Natural killer cell (primary cell): Measurements from ENCODE around the gene XPNPEP2. TPM values are rescaled to one million over a fixed set of nuclear protein-coding genes. Genes with fewer than 3 reads are reported as not detected.
A peak's percentile ranks its signal among the peaks of the same experiment; 100 is the strongest.

Experiments
- ATAC-seq, 3 donors: fragments of 150-1000 bp in 2 of 3; fragments of 200-7000 bp in 1 of 3; cut with Tn5 transposase; 1 replicate in 1 of 3; 2 replicates in 2 of 3; pipeline ENCODE4 v1.10.0; 2021; ENCODE audit warnings: mild to moderate bottlenecking in 2 of 3, moderate library complexity in 2 of 3
- DNase-seq, 2 donors: peaks; one replicate each; pipeline versions ENCODE4 v3.0.0 to v3.0.0-alpha.2; 2013 to 2021; ENCODE audit warnings: mixed read lengths in 1 of 2
- H3K27ac ChIP-seq: one replicate; pipeline ENCODE4 v1.5.1; 2013; ENCODE audit warnings: mild to moderate bottlenecking, low read length
- H3K27me3 ChIP-seq: one replicate; pipeline ENCODE4 v1.6.1; 2013; ENCODE audit warnings: low read length; ENCODE audit not compliant: control insufficient read depth, insufficient read depth
- H3K36me3 ChIP-seq: one replicate; pipeline ENCODE4 v1.6.1; 2013; ENCODE audit warnings: low read length; ENCODE audit not compliant: control insufficient read depth, insufficient read depth
- H3K4me1 ChIP-seq: one replicate; pipeline ENCODE4 v1.6.1; 2013; ENCODE audit warnings: low read length; ENCODE audit not compliant: control insufficient read depth, insufficient read depth
- H3K4me3 ChIP-seq: one replicate; pipeline ENCODE4 v1.5.1; 2013; ENCODE audit warnings: low read length
- H3K9me3 ChIP-seq: one replicate; pipeline ENCODE4 v1.6.1; 2013; ENCODE audit warnings: low read length; ENCODE audit not compliant: control insufficient read depth, insufficient read depth
- H3K27ac Mint-ChIP-seq, 2 donors: one replicate each; pipeline ENCODE4 v1.8.0; 2022; ENCODE audit warnings: mild to moderate bottlenecking in 2 of 2, mixed read lengths in 2 of 2, moderate library complexity in 1 of 2
- H3K27me3 Mint-ChIP-seq, 2 donors: one replicate each; pipeline ENCODE4 v1.8.0; 2022; ENCODE audit warnings: low read depth in 2 of 2, mixed read lengths in 2 of 2
- H3K36me3 Mint-ChIP-seq: one replicate; pipeline ENCODE4 v1.8.0; 2022; ENCODE audit warnings: mixed read lengths
- H3K4me1 Mint-ChIP-seq, 2 donors: one replicate each; pipeline ENCODE4 v1.8.0; 2022; ENCODE audit warnings: mixed read lengths in 2 of 2
- H3K4me3 Mint-ChIP-seq: one replicate; pipeline ENCODE4 v1.8.0; 2022; ENCODE audit warnings: mild to moderate bottlenecking, moderate library complexity, mixed read lengths
- H3K9me3 Mint-ChIP-seq, 2 donors: one replicate each; pipeline ENCODE4 v1.8.0; 2022; ENCODE audit warnings: mixed read lengths in 2 of 2
- CTCF ChIP-seq: fragments of 200-600 bp; IDR thresholded peaks from one replicate; pipeline ENCODE4 v1.8.0; 2022; ENCODE audit warnings: antibody characterized with exemption
- WGBS: methylation state at CpG from one replicate; pipeline ENCODE4 v1.1.7; 2013; ENCODE audit warnings: missing lambda C conversion rate; ENCODE audit not compliant: insufficient coverage; 5-methylcytosine and 5-hydroxymethylcytosine counted together
- intact Hi-C: fragments of 100-400 bp; cut with micrococcal nuclease; formaldehyde crosslinking; loops from one replicate; pipeline ENCODE4 v1.14.2; 2022
- total RNA-seq, 4 donors: library from RNA; stranded (reverse); fragments of 120-200 nt in 1 of 4; gene quantifications; one replicate each; pipeline versions ENCODE4 v1.2.3 to v1.2.4, GENCODE V29; 2013 to 2022

Gene XPNPEP2
- total RNA-seq, 3 donors from 2014 or later (not counting 1 experiment from before 2014, with no cell fraction given), result 0.96 to 2.6 (median 1.6) TPM

GRCh38 chrX:129787336-129788055, 48.7 kb downstream of the XPNPEP2 start:
- Histone ChIP-seq H3K4me3 (no peak overlapping the region), H3K27ac (peak overlapping the region; percentile 75), H3K27me3 (no peaks in the 10 kb centered on the region), H3K9me3 (no peaks in the 10 kb centered on the region), H3K36me3 (peaks cover 78% of the 10 kb centered on the region), H3K4me1 (peaks cover 86% of the 10 kb centered on the region)
- ATAC-seq (peak; percentile 22 to 42 (median 40)), DNase-seq (no peak)
- no peak for TF ChIP-seq CTCF
- no peaks in the 10 kb centered on the region for H3K9me3 Mint-ChIP-seq
- intact Hi-C loops, result no loop called here
- H3K4me3 Mint-ChIP-seq, result peak overlapping the region; percentile 84
- WGBS, result 16% methylated on average over 5 of the region's 11 CpGs
- no peaks in the 10 kb centered on the region for H3K27me3 Mint-ChIP-seq
- H3K36me3 Mint-ChIP-seq, result peaks cover 9% of the 10 kb centered on the region
- peak overlapping the region; percentile 93 to 98 for H3K27ac Mint-ChIP-seq
- H3K4me1 Mint-ChIP-seq, result peaks cover 50 to 61% of the 10 kb centered on the region in 2 donors

- no peak overlapping the region for H3K4me3 ChIP-seq
- intact Hi-C loops, result no loop called here
- Mint-ChIP-seq H3K9me3 (no peaks in the 10 kb centered on the region), H3K27me3 (no peaks in the 10 kb centered on the region), H3K36me3 (peaks cover 2% of the 10 kb centered on the region), H3K27ac (peak overlapping the region; percentile 93 to 98), H3K4me1 (peaks cover 42 to 55% of the 10 kb centered on the region in 2 donors), H3K4me3 (peak overlapping the region; percentile 40)
- no peaks in the 10 kb centered on the region for H3K27me3 ChIP-seq
- 54% methylated on average over 5 of the region's 6 CpGs for WGBS
- peak overlapping the region; percentile 75 for H3K27ac ChIP-seq
- peaks cover 78% of the 10 kb centered on the region for H3K36me3 ChIP-seq
- ATAC-seq (no peak), DNase-seq (no peak)
- H3K9me3 ChIP-seq, result no peaks in the 10 kb centered on the region
- peaks cover 76% of the 10 kb centered on the region for H3K4me1 ChIP-seq
- no peak for TF ChIP-seq CTCF
These were observed 49.7 kb downstream of the XPNPEP2 start for GRCh38 chrX:129788527-129788926.

- Histone ChIP-seq H3K36me3 (peaks cover 80% of the 10 kb centered on the region), H3K27me3 (no peaks in the 10 kb centered on the region), H3K9me3 (no peaks in the 10 kb centered on the region), H3K4me3 (no peak overlapping the region), H3K4me1 (peaks cover 72% of the 10 kb centered on the region), H3K27ac (peak overlapping the region; percentile 21)
- H3K27me3 Mint-ChIP-seq, result no peaks in the 10 kb centered on the region
- H3K4me3 Mint-ChIP-seq, result peak overlapping the region; percentile 17
- no peaks in the 10 kb centered on the region for H3K9me3 Mint-ChIP-seq
- intact Hi-C loops, result no loop called here
- ATAC-seq (peak in 2 of 3 donors; percentile 25 to 45), DNase-seq (no peak)
- peak overlapping the region; percentile 93 to 98 for H3K27ac Mint-ChIP-seq
- H3K36me3 Mint-ChIP-seq, result no peaks in the 10 kb centered on the region
- WGBS, result 50% methylated on average over 2 of the region's 3 CpGs
- peaks cover 29 to 44% of the 10 kb centered on the region in 2 donors for H3K4me1 Mint-ChIP-seq
- no peak for TF ChIP-seq CTCF
These were observed 51.4 kb downstream of the XPNPEP2 start for GRCh38 chrX:129790146-129790545.
